Measurements from ENCODE around the gene AP5S1.

- TF ChIP-seq CTCF (IDR thresholded peaks at IDR 0.05; ENCODE audit: borderline replicate concordance, extremely low read depth, low read length, poor library complexity, severe bottlenecking) (no peak), EZH2 (IDR thresholded peaks at IDR 0.05; ENCODE audit: borderline replicate concordance, low read depth, low read length, severe bottlenecking) (no peak)
These were observed 23.1 kb downstream of the AP5S1 start for GRCh38 chr20:3843490-3843889.

Data from DND-41 (cell line).